HCT116 (cell line): ENCODE results near the gene MOB3A. TPM values are rescaled to one million over a fixed set of nuclear protein-coding genes. Genes with fewer than 3 reads are reported as not detected.

Experiments
- ATAC-seq: fragments of 200-7000 bp; cut with Tn5 transposase; 2 replicates; pipeline ENCODE4 v1.9.1; 2020; ENCODE audit warnings: mild to moderate bottlenecking, moderate library complexity
- BruUV-seq: library from RNA; stranded (reverse); fragments of 400-500 nt; replicated peaks from 2 replicates; lab custom pipeline; 2021; lab: Mats Ljungman, UMichigan
- CTCF ChIA-PET: fragments of 300-600 bp; sonication (Branson Sonifier 250); formaldehyde crosslinking; loops from one replicate; lab custom pipeline; 2021; ENCODE audit warnings: antibody characterized with exemption; lab: Charles Lee
- POLR2A ChIA-PET: fragments of 300-600, 350-600 bp; sonication (Branson Sonifier 250); formaldehyde crosslinking; loops from one replicate; lab custom pipeline; 2021; ENCODE audit warnings: antibody characterized with exemption; lab: Charles Lee
- RAD21 ChIA-PET, 2 experiments: fragments of 300-600 bp; sonication (Branson Sonifier 250); formaldehyde crosslinking; loops; one replicate each; lab custom pipeline; 2023; ENCODE audit warnings: low total read pairs in 2 of 2; ENCODE audit not compliant: uncharacterized antibody in 2 of 2, unreplicated experiment in 2 of 2, low non-redundant PET in 1 of 2; lab: Charles Lee
- DNase-seq: peaks from one replicate; pipeline ENCODE4 v3.0.0-alpha.2; 2010; ENCODE audit warnings: low read depth, low spot score
- H2AFZ ChIP-seq: fragments of 200-600 bp; shearing (Covaris generic), sonication (generic); 2 replicates; pipeline ENCODE4 v1.6.1; 2017; ENCODE audit warnings: low read depth, mixed run types, mixed read lengths, antibody characterized with exemption, low read length; ENCODE audit not compliant: poor library complexity, severe bottlenecking
- H3K27ac ChIP-seq: 2 replicates; pipeline ENCODE4 v1.5.1; 2012; ENCODE audit warnings: low read depth, low read length
- H3K27me3 ChIP-seq: fragments of 200-600 bp; sonication (generic); 2 replicates; pipeline ENCODE4 v1.6.1; 2016; ENCODE audit warnings: mixed run types, low read length, mixed read lengths; ENCODE audit not compliant: insufficient read depth
- H3K36me3 ChIP-seq, 2 experiments: fragments of 200-500 bp in 1 of 2; fragments of 200-600 bp in 1 of 2; sonication (Bioruptor generic) in 1 of 2; sonication (generic) in 1 of 2; 2 replicates each; pipeline versions ENCODE4 v1.5.1 to v1.6.1; 2014 to 2016; ENCODE audit warnings: low read length in 2 of 2, inconsistent platforms in 1 of 2, mixed read lengths in 1 of 2, mixed run types in 1 of 2; ENCODE audit not compliant: insufficient read depth in 2 of 2, control insufficient read depth in 1 of 2
- H3K4me1 ChIP-seq, 2 experiments: fragments of 200-600 bp in 1 of 2; sonication (generic) in 1 of 2; 2 replicates each; pipeline versions ENCODE4 v1.5.1 to v1.6.1; 2012 to 2017; ENCODE audit warnings: low read length in 2 of 2, inconsistent platforms in 1 of 2, mild to moderate bottlenecking in 1 of 2, mixed read lengths in 1 of 2, mixed run types in 1 of 2, moderate library complexity in 1 of 2; ENCODE audit not compliant: insufficient read depth in 2 of 2, control insufficient read depth in 1 of 2
- H3K4me2 ChIP-seq: fragments of 200-600 bp; sonication (generic); 2 replicates; pipeline ENCODE4 v1.6.1; 2017; ENCODE audit warnings: mixed run types, low read length, mixed read lengths
- H3K4me3 ChIP-seq, 2 experiments: fragments of 200-600 bp in 1 of 2; sonication (generic) in 1 of 2; replicated peaks in 1 of 2; 2 replicates each; pipeline ENCODE4 v1.5.1; 2011 to 2016; ENCODE audit warnings: low read length in 2 of 2, control low read depth in 1 of 2, low read depth in 1 of 2, mild to moderate bottlenecking in 1 of 2, mixed read lengths in 1 of 2, mixed run types in 1 of 2
- H3K79me2 ChIP-seq: fragments of 200-600 bp; sonication (generic); 2 replicates; pipeline ENCODE4 v1.6.1; 2017; ENCODE audit warnings: mild to moderate bottlenecking, mixed run types, low read length, moderate library complexity, mixed read lengths; ENCODE audit not compliant: insufficient read depth
- H3K9ac ChIP-seq: fragments of 200-600 bp; sonication (generic); 2 replicates; pipeline ENCODE4 v1.6.1; 2016; ENCODE audit warnings: low read length, mixed read lengths
- H3K9me2 ChIP-seq: fragments of 200-600 bp; sonication (generic), shearing (Covaris generic); 2 replicates; pipeline ENCODE4 v1.6.1; 2017; ENCODE audit warnings: mixed run types, mild to moderate bottlenecking, moderate library complexity; ENCODE audit not compliant: insufficient read depth
- H3K9me3 ChIP-seq, 2 experiments: fragments of 200-500 bp in 1 of 2; fragments of 200-600 bp in 1 of 2; sonication (Bioruptor generic) in 1 of 2; sonication (generic) in 1 of 2; 2 replicates each; pipeline ENCODE4 v1.6.1; 2014 to 2017; ENCODE audit warnings: low read length in 2 of 2, mixed read lengths in 2 of 2, inconsistent platforms in 1 of 2, low read depth in 1 of 2, mild to moderate bottlenecking in 1 of 2, mixed run types in 1 of 2, moderate library complexity in 1 of 2; ENCODE audit not compliant: control insufficient read depth in 1 of 2, insufficient read depth in 1 of 2
- H4K20me1 ChIP-seq: fragments of 200-600 bp; sonication (generic), shearing (Covaris generic); 2 replicates; pipeline ENCODE4 v1.6.1; 2017; ENCODE audit warnings: mixed run types, mild to moderate bottlenecking, moderate library complexity; ENCODE audit not compliant: insufficient read depth
- ATF3 ChIP-seq: IDR thresholded peaks from 2 replicates; pipeline ENCODE4 v1.6.1; 2012
- CEBPB ChIP-seq: IDR thresholded peaks from 2 replicates; pipeline ENCODE4 v1.6.1; 2012; ENCODE audit warnings: low read depth
- CTCF ChIP-seq, 3 experiments: fragments of 200-600 bp in 1 of 3; sonication (generic) in 1 of 3; IDR thresholded peaks in 2 of 3; conservative IDR thresholded peaks in 1 of 3; 2 replicates each; pipeline ENCODE4 v1.5.1; 2012 to 2017; ENCODE audit warnings: low read depth in 2 of 3, low read length in 2 of 3, antibody characterized with exemption in 1 of 3, borderline replicate concordance in 1 of 3, control low read depth in 1 of 3, mild to moderate bottlenecking in 1 of 3, mixed read lengths in 1 of 3, mixed run types in 1 of 3, moderate library complexity in 1 of 3; ENCODE audit not compliant: insufficient read depth in 1 of 3
- EGR1 ChIP-seq: IDR thresholded peaks from 2 replicates; pipeline ENCODE4 v1.6.1; 2012; ENCODE audit warnings: low read depth
- ELF1 ChIP-seq: IDR thresholded peaks from 2 replicates; pipeline ENCODE4 v1.6.1; 2012; ENCODE audit warnings: low read depth, borderline replicate concordance
- EZH2 ChIP-seq: fragments of 200-600 bp; sonication (generic); IDR thresholded peaks from 2 replicates; pipeline ENCODE4 v1.6.1; 2017; ENCODE audit warnings: antibody characterized with exemption, mixed run types
- JUND ChIP-seq: IDR thresholded peaks from 2 replicates; pipeline ENCODE4 v1.6.1; 2012
- POLR2A ChIP-seq: IDR thresholded peaks from 2 replicates; pipeline ENCODE4 v1.7.0; 2011; ENCODE audit warnings: borderline replicate concordance; ENCODE audit not compliant: insufficient read depth, insufficient read length; ENCODE audit errors: extremely low read depth
- RAD21 ChIP-seq: IDR thresholded peaks from 2 replicates; pipeline ENCODE4 v1.6.1; 2012; ENCODE audit warnings: low read depth, mild to moderate bottlenecking
- REST ChIP-seq: IDR thresholded peaks from 2 replicates; pipeline ENCODE4 v1.6.1; 2012; ENCODE audit warnings: low read depth
- YY1 ChIP-seq: IDR thresholded peaks from 2 replicates; pipeline ENCODE4 v1.6.1; 2011; ENCODE audit warnings: low read length, low read depth, moderate library complexity, mild to moderate bottlenecking; ENCODE audit not compliant: insufficient replicate concordance; ENCODE audit errors: extremely low read depth
- ZBTB33 ChIP-seq: IDR thresholded peaks from 2 replicates; pipeline ENCODE4 v1.6.1; 2011; ENCODE audit warnings: mild to moderate bottlenecking, low read length, moderate library complexity; ENCODE audit not compliant: insufficient replicate concordance; ENCODE audit errors: extremely low read depth
- ZNF274 ChIP-seq: fragments of 200-500 bp; sonication (Bioruptor generic); IDR thresholded peaks from 2 replicates; pipeline ENCODE4 v1.6.1; 2014; ENCODE audit warnings: mild to moderate bottlenecking, low read depth, low read length, inconsistent platforms
- intact Hi-C: fragments of 100-400 bp; cut with micrococcal nuclease; formaldehyde crosslinking; loops from 2 replicates; pipeline ENCODE4 v1.10.0; 2022
- total RNA-seq: library from RNA; stranded (reverse); gene quantifications from one replicate; pipeline ENCODE4 v1.2.1, GENCODE V29; 2021; ENCODE audit not compliant: unreplicated experiment
- TF ChIP-seq, protein P1 (sequence below): IDR thresholded peaks from 2 replicates; pipeline ENCODE4 v1.6.1; 2012

The MOB3A gene
- total RNA-seq, 1 experiment from 2014 or later, result 32.1 TPM

GRCh38 chr19:2114821-2115220 lies 18.7 kb upstream of the MOB3A start (continued):
- TF ChIP-seq REST (no peak), EGR1 (no peak), POLR2A (no peak), CEBPB (no peak), ELF1 (no peak)

DNA sequence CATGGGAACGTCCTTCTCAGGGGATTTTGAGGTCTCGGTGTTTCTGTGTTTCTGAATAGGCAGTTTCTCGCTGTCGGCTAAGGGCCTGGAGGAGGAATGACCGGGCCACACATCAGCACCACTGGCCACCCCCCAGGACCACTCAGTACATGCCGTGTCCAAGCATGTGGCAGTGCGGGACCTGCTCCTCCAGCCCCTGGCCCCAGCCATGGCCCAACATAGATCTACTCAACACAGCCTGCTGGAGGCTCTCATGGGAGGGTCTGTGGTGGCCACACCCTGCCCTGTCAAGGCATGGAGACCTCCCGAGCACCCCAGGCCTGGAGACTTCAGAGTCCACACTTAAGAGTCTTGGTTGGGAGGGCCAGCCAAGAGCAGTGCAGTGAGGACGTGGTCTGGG lies 18.1 kb upstream of the MOB3A start:
- DNase-seq (no peak), ATAC-seq (no peak)
- RAD21 ChIA-PET, result no interaction called here
- CTCF ChIA-PET, result no interaction called here
- Histone ChIP-seq H3K9ac (no peak overlapping the region), H2AFZ (no peak overlapping the region), H4K20me1 (no peaks in the 10 kb centered on the region), H3K9me2 (no peaks in the 10 kb centered on the region), H3K4me2 (no peak overlapping the region), H3K9me3 (no peaks in the 10 kb centered on the region), H3K27ac (no peak overlapping the region), H3K4me1 (no peaks in the 10 kb centered on the region), H3K79me2 (no peaks in the 10 kb centered on the region), H3K4me3 (no peak overlapping the region), H3K27me3 (no peaks in the 10 kb centered on the region), H3K36me3 (peaks cover 31 to 42% of the 10 kb centered on the region in 2 experiments; a peak in 3 of 4 replicates)
- intact Hi-C loops, result no loop called here
- no TSS peak for BruUV-seq
- POLR2A ChIA-PET, result no interaction called here
- TF ChIP-seq CTCF (IDR thresholded peaks at IDR 0.05 in 2 of 3, conservative IDR thresholded peaks at IDR 0.05 in 1 of 3; ENCODE audit: borderline replicate concordance in 1 of 3, insufficient read depth in 1 of 3, low read depth in 2 of 3, low read length in 2 of 3) (no peak), ZBTB33 (no peak), ZNF274 (no peak), REST (no peak), JUND (no peak), RAD21 (no peak), YY1 (no peak), ATF3 (no peak), EZH2 (no peak)
- TF ChIP-seq, protein P1, sequence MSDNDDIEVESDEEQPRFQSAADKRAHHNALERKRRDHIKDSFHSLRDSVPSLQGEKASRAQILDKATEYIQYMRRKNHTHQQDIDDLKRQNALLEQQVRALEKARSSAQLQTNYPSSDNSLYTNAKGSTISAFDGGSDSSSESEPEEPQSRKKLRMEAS, result no peak
